ENCODE measurements around the gene ARHGAP42.
"Not testable (repeated sequence)": the region's sequence is repeated elsewhere in the genome, so short reads cannot be mapped to it uniquely, and the experiment has no call there.

ARHGAP42 gene

DNA sequence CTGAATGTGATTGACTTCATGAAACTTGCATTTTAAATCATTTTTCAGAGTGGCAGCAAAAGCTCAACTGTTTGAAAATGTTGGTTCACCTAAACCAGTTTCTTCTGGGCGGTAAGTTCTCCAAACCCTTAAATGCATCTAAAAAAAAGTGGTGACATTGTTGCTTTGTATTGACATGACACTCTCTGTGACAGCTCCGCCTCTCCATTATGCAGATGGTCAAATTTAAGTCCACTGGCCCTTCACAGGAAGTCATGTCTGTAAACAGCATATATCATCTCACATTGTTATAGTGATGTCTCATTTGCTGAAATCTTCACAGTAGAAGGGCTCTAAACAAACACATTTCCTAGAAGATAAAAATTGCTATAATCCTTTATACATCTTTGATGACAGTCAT lies 291.9 kb downstream of the ARHGAP42 start:
- no peak for FAIRE-seq

DNA sequence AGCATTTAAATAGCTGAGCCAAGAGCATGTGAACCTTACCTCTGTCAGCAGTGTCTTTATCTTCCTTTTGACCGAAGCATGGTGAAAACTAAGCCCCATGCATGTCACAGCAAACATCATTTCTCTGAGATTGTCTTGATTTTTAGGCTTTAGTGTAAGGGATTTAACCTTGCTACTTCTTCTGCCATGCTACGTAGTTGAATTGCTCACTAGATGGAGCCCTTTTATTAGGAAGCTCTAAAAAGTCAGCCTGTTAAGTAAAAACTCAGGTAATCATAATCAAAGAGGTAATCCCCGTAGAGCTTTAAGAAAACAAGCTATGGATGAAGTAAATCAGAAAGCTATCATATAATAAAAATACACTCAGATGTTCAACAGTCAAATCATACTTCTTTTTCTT lies 293.1 kb downstream of the ARHGAP42 start:
- no peak for FAIRE-seq

DNA sequence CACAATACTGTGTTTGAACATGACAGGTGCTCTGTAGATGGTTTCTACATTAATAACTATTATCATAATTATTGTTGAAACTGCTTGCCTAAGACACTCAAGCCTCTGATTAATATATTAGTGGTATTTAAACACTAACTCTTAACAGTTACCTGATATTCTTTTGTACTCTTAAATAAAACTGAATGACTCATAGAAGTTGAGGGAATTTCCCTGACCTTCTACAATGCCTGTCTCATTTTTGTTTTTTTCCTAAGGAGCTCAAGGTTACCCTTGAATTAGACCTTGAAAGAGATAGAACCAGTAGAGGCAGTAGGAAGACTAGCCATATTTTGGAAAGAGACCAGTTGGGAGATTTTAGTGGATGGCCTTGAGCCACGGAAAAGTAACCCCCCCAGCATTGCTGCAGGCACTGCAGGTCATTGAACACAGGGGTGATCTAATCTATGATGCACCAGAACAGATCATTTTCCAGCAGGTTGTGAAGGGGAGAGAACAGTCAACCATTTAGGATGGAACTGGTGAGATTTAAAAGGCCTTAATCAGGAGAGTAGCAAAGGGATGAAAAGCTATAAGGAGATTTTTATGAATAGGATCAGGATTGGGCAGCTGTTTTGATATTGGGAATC lies 294.2 kb downstream of the ARHGAP42 start:
- no peak for FAIRE-seq

DNA sequence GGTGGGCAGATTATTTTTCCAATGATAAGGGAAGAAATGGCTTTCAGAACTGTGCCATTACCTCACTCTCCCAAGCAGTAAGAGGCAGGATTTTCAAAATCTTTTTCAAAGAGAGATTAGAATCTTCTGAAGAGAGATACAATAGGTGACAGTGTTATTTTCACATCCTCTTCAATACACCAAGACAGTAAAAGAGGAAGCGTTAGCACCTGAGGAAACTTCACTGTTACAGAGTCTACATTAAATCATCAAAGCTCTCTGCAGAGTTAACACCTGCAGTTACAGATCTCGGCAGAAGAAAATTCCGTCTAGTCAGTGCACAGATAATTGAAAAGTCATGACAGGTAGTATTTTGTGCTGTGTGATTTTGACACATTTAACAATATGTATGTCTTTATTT lies 297.6 kb downstream of the ARHGAP42 start:
- no peak for FAIRE-seq

DNA sequence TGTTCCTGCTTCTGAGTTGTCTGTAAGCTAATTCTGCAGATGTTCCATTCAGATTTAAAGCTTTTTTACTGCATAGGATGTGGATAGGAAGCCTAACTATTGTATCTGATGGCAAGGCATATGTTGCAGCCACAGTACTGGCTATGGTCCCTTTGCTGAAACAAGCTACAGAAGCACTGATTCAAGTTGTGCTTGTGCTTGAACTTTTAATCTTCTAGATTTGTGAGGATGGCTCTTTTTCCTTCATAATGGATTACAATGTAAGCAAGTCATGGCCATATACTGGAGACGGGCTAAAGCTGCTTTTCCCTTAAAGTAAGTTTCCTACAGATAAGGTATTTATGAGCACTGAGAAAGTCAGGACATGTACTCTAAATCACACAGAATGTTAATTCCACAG lies 303.8 kb downstream of the ARHGAP42 start:
- no peak for FAIRE-seq

DNA sequence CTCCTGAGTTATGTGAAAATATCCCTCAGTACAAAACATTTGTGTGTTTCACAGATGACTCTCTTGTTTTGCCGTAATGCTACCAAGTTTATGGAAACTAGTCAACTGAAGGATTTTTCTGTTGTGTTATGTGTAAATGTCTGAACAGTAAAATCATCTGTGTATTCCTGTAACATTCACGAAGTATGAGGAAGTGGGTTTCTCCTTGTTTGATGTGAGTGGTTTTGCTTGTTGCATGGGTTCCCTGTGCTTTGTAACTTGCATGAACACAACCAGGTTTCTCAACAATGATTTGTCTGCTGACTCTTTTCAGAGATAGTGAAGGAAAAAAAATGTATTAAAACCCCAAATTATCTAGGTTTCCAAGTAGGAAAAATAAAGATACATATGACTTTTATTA lies 304.5 kb downstream of the ARHGAP42 start:
- no peak for FAIRE-seq

DNA sequence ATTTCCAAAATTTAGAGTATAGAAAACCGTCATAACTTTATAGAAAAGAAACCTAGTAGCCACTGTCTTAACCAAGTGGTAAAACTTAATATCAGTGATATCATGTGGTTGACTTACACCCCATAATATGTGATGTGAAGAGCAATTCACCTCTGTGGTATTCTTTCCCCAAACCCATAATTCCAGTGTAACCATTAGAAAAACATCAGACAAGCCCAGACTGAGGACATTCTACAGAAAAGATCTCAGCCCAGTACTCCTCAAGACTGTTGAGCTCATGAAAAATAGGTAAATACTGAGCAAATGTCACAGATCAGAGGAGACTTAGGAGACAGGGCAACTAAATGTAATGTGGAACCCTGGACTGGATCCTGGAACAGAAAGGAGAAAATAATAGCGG lies 307.9 kb downstream of the ARHGAP42 start:
- FAIRE-seq = no peak

DNA sequence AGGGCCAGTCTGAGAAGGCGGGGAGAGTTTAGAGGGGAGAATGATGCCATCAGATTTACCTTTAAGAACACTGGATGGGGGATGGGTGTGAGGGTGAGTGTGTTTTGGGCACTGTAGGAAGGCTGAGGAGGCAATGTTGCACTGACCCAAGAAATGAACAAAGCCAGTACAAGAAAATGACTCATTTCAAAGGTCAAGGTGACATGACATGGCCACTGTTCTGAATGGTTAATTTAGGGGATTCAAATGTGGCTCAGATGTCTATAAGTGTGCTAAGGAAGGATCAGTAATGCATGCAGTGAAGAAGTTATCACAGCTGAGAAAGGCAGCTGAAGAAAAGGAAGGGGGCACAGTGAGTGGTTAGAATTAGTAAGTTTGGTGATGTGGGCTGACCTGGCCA lies 312.7 kb downstream of the ARHGAP42 start:
- FAIRE-seq = no peak

DNA sequence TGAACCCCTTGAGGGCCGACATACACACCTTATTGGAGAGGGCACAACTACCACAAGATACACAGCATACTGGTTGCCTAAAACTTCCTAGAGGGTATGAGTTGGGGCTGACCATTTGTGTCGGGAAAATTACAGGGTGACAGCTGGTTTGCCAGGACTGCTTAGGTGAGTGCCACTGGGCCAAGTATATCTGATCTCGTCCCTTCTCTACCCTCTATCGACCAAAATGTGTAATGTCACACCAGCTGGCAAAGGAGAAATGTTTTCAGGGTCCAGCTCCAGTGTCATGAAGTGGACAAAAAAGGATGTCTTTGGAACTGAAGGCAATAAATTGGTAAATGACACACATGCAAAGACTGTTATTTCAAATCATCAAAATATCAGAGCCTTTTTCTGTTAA lies 316.4 kb downstream of the ARHGAP42 start:
- no peak for FAIRE-seq

DNA sequence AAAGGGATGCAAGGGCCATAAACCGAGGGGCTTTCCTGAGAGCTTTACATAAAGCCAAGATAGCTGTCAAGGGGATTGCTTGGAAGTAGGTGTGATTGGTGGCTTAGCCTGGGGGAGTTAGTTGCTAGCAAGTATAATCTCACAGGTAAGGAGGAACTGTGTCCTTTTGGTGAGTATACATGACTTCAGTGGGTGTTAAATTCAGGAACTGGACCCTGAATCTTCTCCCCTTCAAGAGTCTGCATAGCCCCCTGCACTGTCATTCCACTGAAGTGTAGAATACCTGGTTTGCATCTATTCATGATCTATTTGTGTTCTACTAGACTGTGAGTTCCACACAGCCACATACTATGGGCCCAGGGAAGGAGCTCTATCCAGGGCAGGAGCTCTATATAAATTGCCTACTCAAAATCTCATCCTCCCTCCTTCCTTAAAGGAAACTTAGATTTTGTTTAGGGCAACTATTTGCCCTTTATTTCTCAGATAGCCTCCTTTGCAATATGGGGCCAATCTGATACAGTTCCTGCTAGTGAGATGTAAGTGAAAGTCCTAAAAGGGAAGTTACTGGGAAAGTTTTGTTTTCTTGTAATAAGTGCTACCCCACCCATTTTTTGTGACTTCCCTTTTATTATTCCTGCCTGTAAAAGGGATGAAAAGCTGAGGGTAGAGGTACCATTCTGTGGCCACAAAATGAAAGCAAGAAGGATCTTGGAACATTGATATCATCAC lies 322.0 kb downstream of the ARHGAP42 start:
- no peak for FAIRE-seq

DNA sequence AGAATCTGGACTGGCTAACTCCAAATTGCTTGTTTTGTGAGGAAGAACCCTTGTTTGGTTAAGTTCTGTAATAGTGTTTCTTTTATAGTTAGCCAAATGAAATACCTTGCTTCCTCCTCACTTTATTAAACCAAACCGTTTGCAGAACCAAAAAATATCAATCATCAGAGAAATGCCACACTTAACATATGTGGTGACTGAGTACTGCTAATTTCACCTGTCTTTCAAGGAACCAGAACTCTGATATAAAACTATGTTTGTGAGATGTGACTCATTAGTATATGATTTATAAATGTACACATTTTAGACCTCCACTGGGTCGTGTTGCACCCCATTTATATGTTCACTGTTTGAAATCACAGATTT lies 322.6 kb downstream of the ARHGAP42 start:
- no peak for FAIRE-seq

DNA sequence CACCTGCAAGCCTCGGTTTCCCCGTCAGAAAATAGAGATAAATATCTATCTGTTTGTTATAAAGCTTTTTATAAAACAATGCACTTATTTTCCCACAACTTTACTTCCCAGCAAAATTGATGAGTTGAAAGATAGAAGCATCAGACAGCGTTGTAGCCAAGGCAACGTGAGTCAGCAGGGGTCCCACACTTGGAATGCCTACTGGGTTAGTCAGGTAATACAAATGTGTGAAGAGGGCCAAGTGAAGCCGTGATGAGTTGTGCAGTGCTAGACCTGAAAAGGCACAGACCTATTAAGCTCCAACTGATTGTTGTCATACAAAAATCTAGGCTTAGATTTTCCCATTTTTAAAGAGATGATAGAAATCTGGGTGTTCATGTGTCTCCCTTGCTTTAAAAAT lies 323.8 kb downstream of the ARHGAP42 start:
- no peak for FAIRE-seq

DNA sequence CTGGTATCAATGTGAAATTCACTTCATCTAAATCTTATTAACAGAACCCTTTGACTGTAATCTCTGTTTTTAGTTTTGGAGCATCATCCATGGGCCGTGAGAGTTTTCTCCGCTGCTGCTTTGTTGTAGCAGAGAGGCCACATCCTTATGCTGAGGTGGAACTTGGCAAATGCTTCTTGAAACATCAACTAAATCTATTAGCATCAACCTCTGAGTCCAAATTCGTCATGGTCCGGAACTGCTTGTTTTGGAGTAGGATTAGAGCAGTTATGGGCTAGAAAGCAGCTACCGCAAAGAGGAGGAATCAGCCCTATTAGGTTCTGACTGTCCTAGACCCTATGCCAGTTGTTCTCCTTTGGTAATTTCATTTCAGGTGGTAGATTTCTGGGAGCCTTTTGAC lies 324.8 kb downstream of the ARHGAP42 start:
- FAIRE-seq = no peak

DNA sequence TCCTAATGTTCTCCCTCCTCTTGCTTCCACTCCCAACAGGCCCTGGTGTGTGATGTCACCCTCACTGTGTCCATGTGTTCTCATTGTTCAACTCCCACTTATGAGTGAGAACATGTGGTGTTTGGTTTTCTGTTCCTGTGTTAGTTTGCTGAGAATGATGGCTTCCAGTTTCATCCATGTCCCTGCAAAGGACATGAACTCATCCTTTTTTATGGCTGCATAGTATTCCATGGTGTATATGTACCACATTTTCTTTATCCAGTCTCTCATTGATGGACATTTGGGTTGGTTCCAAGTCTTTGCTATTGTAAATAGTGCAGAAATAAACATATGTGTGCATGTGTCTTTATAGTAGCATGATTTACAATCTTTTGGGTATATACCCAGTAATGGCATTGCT lies 326.6 kb downstream of the ARHGAP42 start:
- FAIRE-seq = not testable (repeated sequence)

DNA sequence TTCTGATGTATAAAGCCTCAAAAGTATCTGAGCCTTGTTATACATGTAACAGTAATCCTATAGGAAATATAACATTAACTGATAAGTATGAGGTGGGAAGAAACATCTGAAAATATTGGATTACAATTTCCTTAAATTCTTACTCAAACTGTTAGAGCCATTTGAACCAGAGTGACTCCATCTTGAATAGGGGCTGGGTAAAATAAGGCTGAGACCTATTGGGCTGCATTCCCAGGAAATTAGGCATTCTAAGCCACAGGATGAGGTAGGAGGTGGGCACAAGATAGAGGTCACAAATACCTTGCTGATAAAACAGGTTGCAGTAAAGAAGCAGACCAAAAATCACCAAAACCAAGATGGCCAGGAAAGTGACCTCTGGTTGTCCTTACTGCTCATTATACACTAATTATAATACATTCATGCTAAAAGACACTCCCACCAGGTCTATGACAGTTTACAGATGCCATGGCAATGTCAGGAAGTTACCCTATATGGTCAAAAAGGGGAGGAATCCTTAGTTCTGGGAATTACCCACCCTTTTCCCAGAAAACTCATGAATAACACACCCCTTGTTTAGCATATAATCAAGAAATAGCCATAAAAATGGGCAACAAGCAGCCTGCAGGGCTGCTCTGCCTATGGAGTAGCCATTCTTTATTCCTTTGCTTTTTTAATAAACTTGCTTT lies 327.7 kb downstream of the ARHGAP42 start:
- FAIRE-seq = no peak

DNA sequence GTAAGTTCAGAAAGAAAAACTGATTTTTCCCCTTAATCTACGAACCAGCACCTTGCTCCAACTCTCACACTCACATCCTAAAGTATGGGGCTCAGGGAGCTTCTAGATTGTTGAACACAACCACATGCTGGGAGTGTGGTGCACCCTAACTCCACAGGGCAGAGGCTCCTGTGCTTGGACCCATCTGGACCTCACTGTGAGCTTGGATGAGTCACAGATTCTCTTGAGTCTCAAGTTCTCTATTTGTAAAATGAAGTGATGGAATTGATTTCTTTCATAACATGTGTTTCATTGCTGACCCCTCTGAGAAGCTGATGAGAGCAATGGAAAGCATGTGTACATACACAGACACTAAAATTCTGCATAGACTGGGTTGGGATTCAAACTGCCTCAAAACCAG lies 332.8 kb downstream of the ARHGAP42 start:
- FAIRE-seq = no peak

DNA sequence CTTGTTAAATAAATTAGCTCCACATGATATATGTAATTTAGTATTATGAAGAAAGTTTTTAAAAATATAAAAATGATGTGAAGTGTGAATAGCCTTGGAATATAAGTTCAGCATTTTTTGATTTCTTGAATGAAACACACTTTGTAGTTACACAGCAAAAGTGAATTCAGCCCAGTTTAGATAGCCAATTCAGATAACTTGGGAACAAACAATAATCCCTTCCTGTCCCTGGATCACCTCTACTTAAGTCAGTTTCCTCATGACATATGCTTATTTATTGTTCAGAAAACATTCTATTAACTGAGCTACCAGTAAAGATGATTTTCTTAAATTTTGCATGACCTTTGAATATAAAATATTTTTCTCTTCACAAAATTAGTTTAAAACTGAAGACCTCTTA lies 335.2 kb downstream of the ARHGAP42 start:
- FAIRE-seq = no peak

DNA sequence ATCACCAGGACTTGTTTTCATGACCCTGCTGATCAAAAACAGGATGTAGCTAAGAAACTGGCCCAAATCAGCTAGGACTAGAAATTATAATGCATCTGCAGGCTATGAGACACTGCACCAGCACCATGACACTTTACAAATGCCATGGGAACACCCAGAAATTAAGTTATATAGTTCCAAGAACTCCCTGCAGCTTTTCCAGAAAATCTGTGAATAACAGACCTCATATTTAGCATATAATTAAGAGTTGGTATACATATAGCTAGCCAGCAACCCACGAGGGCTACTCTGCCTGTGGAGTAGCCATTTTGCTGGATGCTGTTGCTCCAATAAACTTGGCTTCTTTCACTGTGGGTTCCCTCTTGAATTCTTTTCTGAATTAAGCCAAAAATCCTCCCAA lies 341.6 kb downstream of the ARHGAP42 start:
- no peak for FAIRE-seq

DNA sequence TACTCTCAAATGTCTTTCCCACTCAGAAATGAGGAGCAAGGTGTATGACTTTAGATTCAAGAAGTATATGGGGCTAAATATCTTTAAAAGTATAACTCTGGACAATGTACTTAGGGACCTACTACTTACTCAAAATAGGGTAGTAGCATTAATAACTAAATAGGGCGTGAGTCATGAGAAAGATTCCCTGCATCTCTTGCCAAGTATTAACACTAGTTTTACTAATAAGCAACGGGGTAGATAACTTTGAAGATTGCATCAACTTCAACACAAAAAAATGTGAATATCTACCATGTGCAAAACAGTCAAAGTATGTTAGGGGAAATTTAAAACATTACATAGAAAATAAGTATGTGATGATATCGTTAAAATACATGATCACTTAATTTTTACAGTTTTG lies 342.9 kb downstream of the ARHGAP42 start:
- FAIRE-seq = no peak

DNA sequence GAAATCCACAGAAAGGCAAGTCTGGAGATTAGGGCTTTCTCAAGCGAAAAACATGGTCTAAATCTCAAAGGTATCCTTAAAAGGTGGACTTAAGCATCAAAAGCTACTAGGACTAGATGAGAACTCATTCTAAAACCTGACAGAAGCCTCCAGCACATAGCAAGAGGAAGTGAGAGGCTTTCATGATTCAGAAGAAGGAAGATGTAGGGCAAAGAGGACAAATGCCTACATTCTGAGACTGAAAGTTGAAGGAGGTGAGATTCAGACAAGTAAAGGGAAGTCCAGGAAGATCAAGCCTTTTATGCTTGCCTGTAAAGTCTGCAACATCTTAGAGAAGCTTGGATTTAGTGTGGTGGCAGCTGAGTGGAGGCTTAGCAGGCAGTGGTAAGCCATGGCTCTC lies 343.6 kb downstream of the ARHGAP42 start:
- FAIRE-seq = no peak

DNA sequence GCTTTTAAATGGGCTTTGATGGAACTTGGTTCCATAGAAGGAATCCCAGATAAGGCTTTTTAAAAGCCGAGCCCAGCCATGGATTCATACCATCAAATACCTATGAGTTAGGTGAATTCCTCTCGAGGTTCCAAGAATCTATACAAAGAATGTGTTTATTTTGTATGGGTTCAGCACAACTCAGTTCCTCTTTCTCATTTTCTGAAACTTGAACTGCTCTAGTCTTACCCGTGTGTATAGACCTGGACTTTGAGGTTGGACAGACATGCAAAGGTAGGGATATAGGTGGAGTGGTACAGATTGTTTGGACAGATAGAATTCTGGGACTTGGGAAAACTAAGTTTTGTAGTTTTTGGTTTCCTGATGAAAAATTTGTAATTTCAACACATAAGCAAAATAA lies 344.6 kb downstream of the ARHGAP42 start:
- no peak for FAIRE-seq

DNA sequence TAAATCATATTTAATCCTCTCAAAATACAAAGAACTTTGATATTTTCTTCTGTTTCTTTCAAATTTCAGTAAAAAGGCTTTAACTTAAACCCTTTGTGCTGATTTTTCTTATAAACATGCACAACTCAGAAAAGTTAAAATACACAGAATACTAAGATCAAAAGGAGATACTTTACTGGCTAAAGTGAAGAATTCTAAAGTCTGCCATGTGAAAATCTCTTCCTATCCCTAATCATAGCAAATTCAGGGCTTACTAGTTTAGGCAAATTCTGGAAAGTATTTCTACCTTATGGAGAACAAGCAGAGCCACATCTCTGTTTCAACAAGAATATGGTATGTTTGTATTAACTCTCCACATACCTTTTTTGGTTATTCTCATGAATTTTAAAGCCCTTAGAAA lies 345.9 kb downstream of the ARHGAP42 start:
- no peak for FAIRE-seq

DNA sequence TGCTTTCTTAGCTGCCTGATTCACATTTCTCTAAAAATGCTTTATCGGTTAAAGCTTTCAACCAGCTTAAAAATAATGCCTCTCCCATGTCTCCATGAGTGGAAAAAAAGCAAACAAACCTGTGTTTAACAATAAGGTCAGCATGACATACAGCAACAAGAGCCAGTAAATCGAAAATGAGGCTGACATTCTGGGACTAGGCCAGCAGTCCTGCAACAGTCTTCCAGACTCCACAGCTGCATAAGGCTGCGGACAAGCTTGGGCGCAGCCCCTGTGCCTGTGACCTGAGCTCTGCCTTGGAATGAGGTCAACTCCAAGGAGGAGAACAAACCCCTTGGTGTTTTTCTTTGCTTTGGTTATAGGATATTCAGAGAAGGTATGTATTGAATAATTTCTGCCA lies 347.0 kb downstream of the ARHGAP42 start:
- FAIRE-seq = no peak

DNA sequence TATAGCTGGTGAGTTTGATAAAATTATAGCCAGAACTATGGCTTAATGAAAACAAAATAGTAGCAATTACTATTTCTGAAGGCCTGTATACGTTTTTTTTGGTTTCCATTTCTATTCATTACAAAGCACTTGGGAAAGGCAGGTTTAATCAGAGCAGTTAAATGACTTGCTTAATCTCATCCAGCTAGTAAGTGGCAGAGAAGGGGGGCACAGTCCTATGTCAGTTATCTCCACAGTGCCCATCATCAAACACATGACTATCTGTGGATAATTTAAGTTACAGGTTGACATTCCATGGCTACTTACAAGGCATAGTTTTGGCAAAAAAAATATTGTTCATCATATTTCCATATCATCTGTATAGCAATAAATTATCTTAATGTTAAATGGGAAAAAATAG lies 348.8 kb downstream of the ARHGAP42 start:
- FAIRE-seq = no peak
